Upper lobe of right lung (tissue), 1 donor: Measurements from ENCODE around the gene VPS9D1. TPM values are rescaled to one million over a fixed set of nuclear protein-coding genes. Genes with fewer than 3 reads are reported as not detected.

Experiments
- ATAC-seq: fragments of 200-7000 bp; cut with Tn5 transposase; one replicate; pipeline ENCODE4 v1.9.1; 2020; ENCODE audit warnings: mild to moderate bottlenecking, moderate library complexity
- DNase-seq: peaks from one replicate; pipeline ENCODE4 v3.0.0-alpha.2; 2020
- H3K27ac ChIP-seq: fragments of 200-600 bp; one replicate; pipeline ENCODE4 v1.8.0; 2022
- H3K27me3 ChIP-seq: fragments of 200-600 bp; one replicate; pipeline ENCODE4 v1.8.0; 2022; ENCODE audit warnings: mild to moderate bottlenecking
- H3K36me3 ChIP-seq: fragments of 200-600 bp; one replicate; pipeline ENCODE4 v1.8.0; 2022
- H3K4me1 ChIP-seq: fragments of 200-600 bp; one replicate; pipeline ENCODE4 v1.8.0; 2022
- H3K4me3 ChIP-seq: fragments of 200-600 bp; one replicate; pipeline ENCODE4 v1.8.0; 2022; ENCODE audit warnings: mild to moderate bottlenecking
- H3K9me3 ChIP-seq: fragments of 200-600 bp; one replicate; pipeline ENCODE4 v1.8.0; 2022
- CTCF ChIP-seq: fragments of 200-600 bp; IDR thresholded peaks from one replicate; pipeline ENCODE4 v1.8.0; 2022; ENCODE audit warnings: antibody characterized with exemption
- intact Hi-C: fragments of 100-400 bp; cut with DNase I; formaldehyde crosslinking; loops from one replicate; pipeline ENCODE4 v1.11.0; 2022
- total RNA-seq: library from RNA; stranded (reverse); fragmentation: NEBNext Ultra II Directional; extraction: Animal tissue kit (Norgen Biotek cat#: 25700); gene quantifications from one replicate; pipeline ENCODE4 v1.2.1, GENCODE V29; 2021
- donor health status: DM: no; HTN: yes; CAD: no; lungs with severe emphysema.

The VPS9D1 gene
- total RNA-seq, 1 donor from 2014 or later, result 15.7 TPM

- no peak for DNase-seq
- Histone ChIP-seq H3K27ac (no peak overlapping the region), H3K4me1 (peaks cover 8% of the 10 kb centered on the region), H3K9me3 (no peaks in the 10 kb centered on the region), H3K27me3 (peaks cover 7% of the 10 kb centered on the region), H3K36me3 (no peaks in the 10 kb centered on the region), H3K4me3 (no peak overlapping the region)
- ATAC-seq, result no peak
- no peak for TF ChIP-seq CTCF
- intact Hi-C loops, result no loop called here
Measured at GRCh38 chr16:89710709-89711564, 9.8 kb downstream of the VPS9D1 start.

GRCh38 chr16:89709716-89710432 is 10.8 kb downstream of the VPS9D1 start:
- peaks cover 8% of the 10 kb centered on the region for H3K4me1 ChIP-seq
- no peak overlapping the region for H3K4me3 ChIP-seq
- H3K27me3 ChIP-seq, result peaks cover 7% of the 10 kb centered on the region
- TF ChIP-seq CTCF, result no peak
- no peaks in the 10 kb centered on the region for H3K36me3 ChIP-seq
- DNase-seq, result no peak
- H3K27ac ChIP-seq, result no peak overlapping the region
- H3K9me3 ChIP-seq, result no peaks in the 10 kb centered on the region
- intact Hi-C loops, result loop anchor here (5.0 kb wide), 1 partner anchor 82 kb away; no protein-coding TSS in a partner anchor
- ATAC-seq, result no peak

- H3K9me3 ChIP-seq, result no peaks in the 10 kb centered on the region
- H3K27ac ChIP-seq, result no peak overlapping the region
- no peak for ATAC-seq
- peaks cover 7% of the 10 kb centered on the region for H3K27me3 ChIP-seq
- H3K4me1 ChIP-seq, result peaks cover 8% of the 10 kb centered on the region
- DNase-seq, result no peak
- no peaks in the 10 kb centered on the region for H3K36me3 ChIP-seq
- no peak for TF ChIP-seq CTCF
- H3K4me3 ChIP-seq, result no peak overlapping the region
- intact Hi-C loops, result loop anchor here (5.0 kb wide), 1 partner anchor 83 kb away; no protein-coding TSS in a partner anchor
Measured at GRCh38 chr16:89709166-89709565, 11.5 kb downstream of the VPS9D1 start.

GRCh38 chr16:89708481-89708931 is 12.2 kb downstream of the VPS9D1 start:
- H3K4me1 ChIP-seq, result peaks cover 8% of the 10 kb centered on the region
- no peak overlapping the region for H3K27ac ChIP-seq
- no peak for ATAC-seq
- no peak for TF ChIP-seq CTCF
- DNase-seq, result no peak
- H3K36me3 ChIP-seq, result no peaks in the 10 kb centered on the region
- H3K9me3 ChIP-seq, result no peaks in the 10 kb centered on the region
- intact Hi-C loops, result loop anchor here (5.0 kb wide), 1 partner anchor 84 kb away; no protein-coding TSS in a partner anchor
- peaks cover 7% of the 10 kb centered on the region for H3K27me3 ChIP-seq
- no peak overlapping the region for H3K4me3 ChIP-seq

- Histone ChIP-seq H3K36me3 (no peaks in the 10 kb centered on the region), H3K27ac (no peak overlapping the region), H3K27me3 (peaks cover 1% of the 10 kb centered on the region), H3K4me1 (peaks cover 8% of the 10 kb centered on the region), H3K9me3 (no peaks in the 10 kb centered on the region), H3K4me3 (no peak overlapping the region)
- DNase-seq (no peak), ATAC-seq (no peak)
- intact Hi-C loops, result loop anchor here (5.0 kb wide), 1 partner anchor 85 kb away; no protein-coding TSS in a partner anchor
- no peak for TF ChIP-seq CTCF
Measured at GRCh38 chr16:89707695-89708094, 13.0 kb downstream of the VPS9D1 start.
